Heart left ventricle (tissue), 13 donors: ENCODE results near the gene CMIP.

Experiments
- POLR2A ChIP-seq, 2 donors: fragments of 450-650 bp; IDR thresholded peaks; one replicate each; pipeline ENCODE4 v1.6.1; 2017; ENCODE audit warnings: antibody characterized with exemption in 2 of 2, mild to moderate bottlenecking in 2 of 2, moderate library complexity in 2 of 2
- TF ChIP-seq, protein P1 (sequence below), 12 donors: fragments of 200-600 bp; sonication (generic) in 4 of 12; IDR thresholded peaks; one replicate each; pipeline versions ENCODE4 v1.5.0 to v1.8.0; 2018 to 2022; ENCODE audit warnings: antibody characterized with exemption in 12 of 12, mild to moderate bottlenecking in 5 of 12
- donor health status: ischemic (EF 13 %, LVEDD 7.1; RV severe dilation, severe dysfunction).
- donor health status: DM: no; HTN: yes; CAD: no.
- donor health status: DM: no; HTN: no; CAD: no.
- donor health status: ischemic (EF 25% LVEDD 6.9; RV normal size, moderate dysfunction).
- donor health status: ischemic (EF 25% LVEDD 5.7; RV mildly dilated, moderate dysfunction).
- donor health status: ischemic (EF 35%, LVEDD 5.7; RV mildly dilated, moderate dysfunction).
- donor health status: nonischemic (EF 11% LVEDD 7.7; RV severe dilation, severe dysfunction).
- donor health status: DM: yes; HTN: yes; CAD: no.
- donor health status: PGD.
- donor health status: ischemic (EF 29% LVEDD 5.4; RV normal size, mild dysfunction).
- donor health status: nonischemic (EF 23%, LVEDD 6.1; RV moderate dilation, normal function).

DNA sequence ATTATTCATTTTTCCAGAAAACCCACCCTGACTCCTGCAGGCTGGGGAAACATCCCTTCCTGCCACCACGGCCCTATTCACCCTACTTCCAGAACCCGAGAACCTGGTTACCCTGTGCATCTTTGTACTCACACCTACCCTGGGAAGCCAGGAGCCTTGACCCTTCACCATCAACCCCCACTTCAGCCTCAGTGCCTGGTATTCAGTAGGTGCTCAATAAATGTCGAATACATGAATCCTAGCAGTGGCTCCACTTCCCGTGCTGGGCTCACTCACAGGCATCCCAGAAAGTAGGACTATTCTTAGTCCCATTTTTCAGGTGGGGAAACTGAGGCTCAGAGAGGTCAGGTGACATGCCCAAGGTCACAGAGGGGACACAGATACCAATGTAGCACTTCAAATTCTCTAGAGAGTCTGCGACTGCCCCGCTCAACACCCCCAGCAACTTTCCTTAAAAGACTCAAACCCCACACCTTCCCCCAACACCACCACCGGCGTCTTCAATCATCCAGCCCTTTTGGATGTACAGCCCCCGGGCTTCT, 36.1 kb upstream of the CMIP start:
- TF ChIP-seq, protein P1, sequence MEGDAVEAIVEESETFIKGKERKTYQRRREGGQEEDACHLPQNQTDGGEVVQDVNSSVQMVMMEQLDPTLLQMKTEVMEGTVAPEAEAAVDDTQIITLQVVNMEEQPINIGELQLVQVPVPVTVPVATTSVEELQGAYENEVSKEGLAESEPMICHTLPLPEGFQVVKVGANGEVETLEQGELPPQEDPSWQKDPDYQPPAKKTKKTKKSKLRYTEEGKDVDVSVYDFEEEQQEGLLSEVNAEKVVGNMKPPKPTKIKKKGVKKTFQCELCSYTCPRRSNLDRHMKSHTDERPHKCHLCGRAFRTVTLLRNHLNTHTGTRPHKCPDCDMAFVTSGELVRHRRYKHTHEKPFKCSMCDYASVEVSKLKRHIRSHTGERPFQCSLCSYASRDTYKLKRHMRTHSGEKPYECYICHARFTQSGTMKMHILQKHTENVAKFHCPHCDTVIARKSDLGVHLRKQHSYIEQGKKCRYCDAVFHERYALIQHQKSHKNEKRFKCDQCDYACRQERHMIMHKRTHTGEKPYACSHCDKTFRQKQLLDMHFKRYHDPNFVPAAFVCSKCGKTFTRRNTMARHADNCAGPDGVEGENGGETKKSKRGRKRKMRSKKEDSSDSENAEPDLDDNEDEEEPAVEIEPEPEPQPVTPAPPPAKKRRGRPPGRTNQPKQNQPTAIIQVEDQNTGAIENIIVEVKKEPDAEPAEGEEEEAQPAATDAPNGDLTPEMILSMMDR (IDR thresholded peaks at IDR 0.05), result no peak
- TF ChIP-seq POLR2A (IDR thresholded peaks at IDR 0.05), result no peak
